Hematopoietic multipotent progenitor cell treated with erythropoietin and hydrocortisone succinate and interleukin-3 and kit ligand, for 8 days (in vitro differentiated cells): ENCODE data around the gene USP5.

Experiments
- DNase-seq: peaks from one replicate; pipeline ENCODE4 v3.0.0-alpha.2; 2015

The USP5 gene

GRCh38 chr12:6851921-6852650, at the start of gene USP5:
USP5 (plus strand) TSS chr12:6852150; CDS start chr12:6852180, 30 bp downstream.
- peak; percentile 100 for DNase-seq

GRCh38 chr12:6807170-6807569, 44.8 kb upstream of the USP5 start:
- no peak for DNase-seq

- DNase-seq, result no peak
Measured at GRCh38 chr12:6809056-6809455, 42.9 kb upstream of the USP5 start.

GRCh38 chr12:6810758-6811157, 41.2 kb upstream of the USP5 start:
- no peak for DNase-seq

GRCh38 chr12:6813363-6813762, 38.6 kb upstream of the USP5 start:
- DNase-seq, result no peak

GRCh38 chr12:6816598-6816997, 35.4 kb upstream of the USP5 start:
- no peak for DNase-seq

DNA sequence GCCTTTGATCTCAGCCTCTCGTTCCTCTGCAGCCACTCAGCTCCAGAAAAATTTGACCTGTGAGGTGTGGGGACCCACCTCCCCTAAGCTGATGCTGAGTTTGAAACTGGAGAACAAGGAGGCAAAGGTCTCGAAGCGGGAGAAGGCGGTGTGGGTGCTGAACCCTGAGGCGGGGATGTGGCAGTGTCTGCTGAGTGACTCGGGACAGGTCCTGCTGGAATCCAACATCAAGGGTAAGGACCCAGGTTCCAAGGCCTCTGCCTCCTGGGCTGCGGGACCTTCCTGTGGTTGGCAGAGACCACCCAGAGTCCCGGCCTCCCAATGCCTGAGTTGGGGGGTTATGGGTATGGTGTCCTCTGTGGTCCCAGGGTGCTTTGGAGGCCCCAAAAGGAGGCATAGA, 34.9 kb upstream of the USP5 start:
- DNase-seq, result no peak

GRCh38 chr12:6817662-6818157, 34.2 kb upstream of the USP5 start:
- DNase-seq, result no peak

- DNase-seq, result no peak
Measured at GRCh38 chr12:6818222-6818621, 33.7 kb upstream of the USP5 start.

- no peak for DNase-seq
Measured at GRCh38 chr12:6818645-6819044, 33.3 kb upstream of the USP5 start.

- DNase-seq, result no peak
Measured at GRCh38 chr12:6819106-6820030, 32.6 kb upstream of the USP5 start.

DNA sequence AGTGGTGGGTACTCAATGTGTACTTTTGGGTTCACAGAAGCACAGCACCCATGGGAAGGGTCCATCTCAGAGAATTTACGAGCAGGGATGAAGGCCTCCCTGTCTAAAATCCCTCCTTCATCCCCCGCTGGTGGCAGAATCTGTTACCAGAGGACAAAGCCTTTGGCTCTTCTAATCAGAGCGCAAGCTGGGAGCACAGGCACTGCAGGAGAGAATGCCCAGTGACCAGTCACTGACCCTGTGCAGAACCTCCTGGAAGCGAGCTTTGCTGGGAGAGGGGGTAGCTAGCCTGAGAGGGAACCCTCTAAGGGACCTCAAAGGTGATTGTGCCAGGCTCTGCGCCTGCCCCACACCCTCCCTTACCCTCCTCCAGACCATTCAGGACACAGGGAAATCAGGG, 31.8 kb upstream of the USP5 start:
- no peak for DNase-seq

DNA sequence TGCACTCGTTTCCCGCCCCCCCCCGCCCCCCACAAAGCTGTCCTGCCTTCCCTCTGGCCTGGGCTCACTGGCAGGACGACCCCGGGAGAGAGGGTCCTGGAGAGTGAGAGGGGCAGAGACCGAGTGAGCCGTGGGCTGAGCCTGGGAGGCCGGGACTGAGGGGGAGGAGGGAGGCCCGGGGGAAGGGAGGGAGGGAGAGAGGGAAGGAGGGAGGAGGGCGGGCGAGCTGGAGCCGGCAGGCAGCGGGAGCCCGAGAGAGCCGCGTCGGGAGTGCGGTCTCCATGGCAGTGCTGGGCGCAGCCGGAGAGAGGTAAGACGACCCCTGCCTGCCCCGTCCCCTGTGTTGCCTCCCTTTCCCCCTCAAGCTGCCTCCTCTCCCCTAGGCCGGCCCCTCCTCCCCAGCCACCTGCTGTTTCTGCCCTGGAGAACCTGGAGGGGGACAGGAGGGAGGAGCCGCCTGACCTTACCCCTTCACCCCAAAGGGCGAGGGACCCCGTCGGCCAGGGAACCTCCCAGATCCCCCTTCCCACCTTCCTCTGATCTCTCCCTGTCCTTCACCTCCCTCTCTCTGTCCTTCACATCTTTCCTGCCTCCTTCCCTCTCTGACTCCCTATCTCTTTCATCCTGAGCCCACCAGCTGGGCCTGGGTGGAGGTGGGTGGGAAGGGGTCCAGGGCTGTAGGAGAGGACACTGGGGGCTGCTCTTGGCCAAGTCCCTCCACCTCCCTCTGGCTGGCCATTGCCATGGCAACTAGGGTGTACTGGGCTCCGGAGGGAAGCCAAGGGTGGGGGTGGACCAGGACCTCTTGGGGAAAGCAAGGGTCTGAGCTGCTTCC, 30.1 kb upstream of the USP5 start, which contains the start of gene GPR162:
Gene GPR162 (plus strand): TSS at position 231 of the 835 bp plus-strand sequence. CDS start 2,078 bp downstream, outside the sequence.
- no peak for DNase-seq

- no peak for DNase-seq
Measured at GRCh38 chr12:6822426-6823135, 29.4 kb upstream of the USP5 start.

- no peak for DNase-seq
Measured at GRCh38 chr12:6823182-6824084, 28.5 kb upstream of the USP5 start.

- DNase-seq, result no peak
Measured at GRCh38 chr12:6824085-6824775, 27.7 kb upstream of the USP5 start.

DNA sequence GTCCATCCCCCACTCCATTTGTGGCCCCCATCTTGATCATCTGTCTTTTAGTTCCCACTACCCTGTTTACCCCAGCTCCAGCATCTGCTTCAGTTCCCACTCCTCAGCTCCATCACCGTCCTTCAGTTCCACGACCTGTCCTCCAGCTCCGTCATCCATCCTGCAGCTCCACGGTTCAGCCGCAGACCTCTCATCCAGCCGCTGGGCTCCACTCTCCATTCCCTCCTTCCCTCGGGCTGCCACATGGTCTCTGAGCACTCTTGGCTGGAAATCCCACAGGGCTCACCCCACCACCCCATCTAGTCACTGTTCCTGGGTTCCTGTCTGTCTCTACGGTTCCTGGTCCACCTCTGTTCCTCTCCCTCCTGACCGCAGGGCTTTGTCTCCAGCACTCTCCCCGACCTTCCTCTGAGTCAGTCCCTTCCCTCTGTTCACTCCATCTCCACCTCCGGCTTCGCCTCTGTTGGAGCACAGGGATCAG, 27.0 kb upstream of the USP5 start:
- DNase-seq, result no peak

GRCh38 chr12:6825398-6826124, 26.4 kb upstream of the USP5 start:
- peak; percentile 74 for DNase-seq

GRCh38 chr12:6826125-6826733, 25.7 kb upstream of the USP5 start:
- no peak for DNase-seq
